Measurements from ENCODE around the gene TEC.

DNA sequence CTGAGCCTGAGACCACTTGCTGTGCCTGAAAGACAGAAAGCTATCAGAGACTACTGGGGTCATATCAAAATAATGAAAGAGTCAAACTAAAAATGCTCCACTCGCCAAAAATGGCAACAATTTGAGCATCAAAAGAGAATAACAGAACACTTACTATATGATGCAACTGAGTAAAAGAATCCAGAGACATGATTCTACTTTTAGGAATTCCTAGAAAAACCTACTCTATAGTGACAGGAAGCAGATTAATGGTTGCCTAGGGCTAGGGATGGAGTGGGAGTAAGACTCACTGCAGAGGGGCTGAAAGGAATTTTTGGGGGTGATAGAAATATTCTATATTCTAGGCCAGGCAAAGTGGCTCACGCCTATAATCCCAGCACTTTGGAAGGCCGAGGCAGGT is 42.3 kb upstream of the TEC start:
- no peak for TF ChIP-seq TCF7L2 (IDR thresholded peaks at IDR 0.05; ENCODE audit: low read depth, low read length)
- TF ChIP-seq, protein P1, sequence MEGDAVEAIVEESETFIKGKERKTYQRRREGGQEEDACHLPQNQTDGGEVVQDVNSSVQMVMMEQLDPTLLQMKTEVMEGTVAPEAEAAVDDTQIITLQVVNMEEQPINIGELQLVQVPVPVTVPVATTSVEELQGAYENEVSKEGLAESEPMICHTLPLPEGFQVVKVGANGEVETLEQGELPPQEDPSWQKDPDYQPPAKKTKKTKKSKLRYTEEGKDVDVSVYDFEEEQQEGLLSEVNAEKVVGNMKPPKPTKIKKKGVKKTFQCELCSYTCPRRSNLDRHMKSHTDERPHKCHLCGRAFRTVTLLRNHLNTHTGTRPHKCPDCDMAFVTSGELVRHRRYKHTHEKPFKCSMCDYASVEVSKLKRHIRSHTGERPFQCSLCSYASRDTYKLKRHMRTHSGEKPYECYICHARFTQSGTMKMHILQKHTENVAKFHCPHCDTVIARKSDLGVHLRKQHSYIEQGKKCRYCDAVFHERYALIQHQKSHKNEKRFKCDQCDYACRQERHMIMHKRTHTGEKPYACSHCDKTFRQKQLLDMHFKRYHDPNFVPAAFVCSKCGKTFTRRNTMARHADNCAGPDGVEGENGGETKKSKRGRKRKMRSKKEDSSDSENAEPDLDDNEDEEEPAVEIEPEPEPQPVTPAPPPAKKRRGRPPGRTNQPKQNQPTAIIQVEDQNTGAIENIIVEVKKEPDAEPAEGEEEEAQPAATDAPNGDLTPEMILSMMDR (IDR thresholded peaks at IDR 0.05) = no peak
- TF ChIP-seq, protein P2, sequence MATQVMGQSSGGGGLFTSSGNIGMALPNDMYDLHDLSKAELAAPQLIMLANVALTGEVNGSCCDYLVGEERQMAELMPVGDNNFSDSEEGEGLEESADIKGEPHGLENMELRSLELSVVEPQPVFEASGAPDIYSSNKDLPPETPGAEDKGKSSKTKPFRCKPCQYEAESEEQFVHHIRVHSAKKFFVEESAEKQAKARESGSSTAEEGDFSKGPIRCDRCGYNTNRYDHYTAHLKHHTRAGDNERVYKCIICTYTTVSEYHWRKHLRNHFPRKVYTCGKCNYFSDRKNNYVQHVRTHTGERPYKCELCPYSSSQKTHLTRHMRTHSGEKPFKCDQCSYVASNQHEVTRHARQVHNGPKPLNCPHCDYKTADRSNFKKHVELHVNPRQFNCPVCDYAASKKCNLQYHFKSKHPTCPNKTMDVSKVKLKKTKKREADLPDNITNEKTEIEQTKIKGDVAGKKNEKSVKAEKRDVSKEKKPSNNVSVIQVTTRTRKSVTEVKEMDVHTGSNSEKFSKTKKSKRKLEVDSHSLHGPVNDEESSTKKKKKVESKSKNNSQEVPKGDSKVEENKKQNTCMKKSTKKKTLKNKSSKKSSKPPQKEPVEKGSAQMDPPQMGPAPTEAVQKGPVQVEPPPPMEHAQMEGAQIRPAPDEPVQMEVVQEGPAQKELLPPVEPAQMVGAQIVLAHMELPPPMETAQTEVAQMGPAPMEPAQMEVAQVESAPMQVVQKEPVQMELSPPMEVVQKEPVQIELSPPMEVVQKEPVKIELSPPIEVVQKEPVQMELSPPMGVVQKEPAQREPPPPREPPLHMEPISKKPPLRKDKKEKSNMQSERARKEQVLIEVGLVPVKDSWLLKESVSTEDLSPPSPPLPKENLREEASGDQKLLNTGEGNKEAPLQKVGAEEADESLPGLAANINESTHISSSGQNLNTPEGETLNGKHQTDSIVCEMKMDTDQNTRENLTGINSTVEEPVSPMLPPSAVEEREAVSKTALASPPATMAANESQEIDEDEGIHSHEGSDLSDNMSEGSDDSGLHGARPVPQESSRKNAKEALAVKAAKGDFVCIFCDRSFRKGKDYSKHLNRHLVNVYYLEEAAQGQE (IDR thresholded peaks at IDR 0.05; ENCODE audit: insufficient read depth in 1 of 2, low read depth in 2 of 2, low read length in 1 of 2) = no peak
- TF ChIP-seq SIN3A (IDR thresholded peaks at IDR 0.05; ENCODE audit: borderline replicate concordance, insufficient read depth, low read depth, low read length) = no peak
- no peak for TF ChIP-seq POLR2AphosphoS5 (IDR thresholded peaks at IDR 0.05; ENCODE audit: low read depth, low read length)

Data from Panc1 (cell line).